Activated CD4-positive, alpha-beta memory T cell treated with anti-CD3 and anti-CD28 coated beads, Interleukin-2, amount 10 ng/mL, durations not matched to agents 7 days and 5 days (primary cell): Measurements from ENCODE around the gene CXCL3. TPM values are rescaled to one million over a fixed set of nuclear protein-coding genes. Genes with fewer than 3 reads are reported as not detected.

Experiments used
- CTCF ChIA-PET: fragments of 350-600 bp; sonication (Branson Sonifier 250); formaldehyde crosslinking; loops from one replicate; lab custom pipeline; 2021; ENCODE audit warnings: antibody characterized with exemption, inconsistent platforms; lab: Charles Lee
- POLR2A ChIA-PET: fragments of 350-600 bp; sonication (Branson Sonifier 250); formaldehyde crosslinking; loops from one replicate; lab custom pipeline; 2021; ENCODE audit warnings: antibody characterized with exemption; lab: Charles Lee
- DNase-seq: peaks from one replicate; pipeline ENCODE4 v3.0.0-alpha.2; 2020
- H3K27ac Mint-ChIP-seq: one replicate; pipeline ENCODE4 v1.8.0; 2021; ENCODE audit warnings: mild to moderate bottlenecking, mixed read lengths
- H3K27me3 Mint-ChIP-seq: one replicate; pipeline ENCODE4 v1.8.0; 2021; ENCODE audit warnings: mixed read lengths
- H3K36me3 Mint-ChIP-seq: one replicate; pipeline ENCODE4 v1.8.0; 2021; ENCODE audit warnings: low read depth, mixed read lengths
- H3K4me1 Mint-ChIP-seq: one replicate; pipeline ENCODE4 v1.8.0; 2021; ENCODE audit warnings: mixed read lengths
- H3K4me3 Mint-ChIP-seq: one replicate; pipeline ENCODE4 v1.8.0; 2021; ENCODE audit warnings: mild to moderate bottlenecking, mixed read lengths
- H3K9me3 Mint-ChIP-seq: one replicate; pipeline ENCODE4 v1.8.0; 2021; ENCODE audit warnings: mixed read lengths
- total RNA-seq, 2 experiments: library from RNA; stranded (reverse); gene quantifications; one replicate each; pipeline ENCODE4 v1.2.3, GENCODE V29; 2021

Gene CXCL3
- total RNA-seq, 2 experiments from 2014 or later: not detected

DNA sequence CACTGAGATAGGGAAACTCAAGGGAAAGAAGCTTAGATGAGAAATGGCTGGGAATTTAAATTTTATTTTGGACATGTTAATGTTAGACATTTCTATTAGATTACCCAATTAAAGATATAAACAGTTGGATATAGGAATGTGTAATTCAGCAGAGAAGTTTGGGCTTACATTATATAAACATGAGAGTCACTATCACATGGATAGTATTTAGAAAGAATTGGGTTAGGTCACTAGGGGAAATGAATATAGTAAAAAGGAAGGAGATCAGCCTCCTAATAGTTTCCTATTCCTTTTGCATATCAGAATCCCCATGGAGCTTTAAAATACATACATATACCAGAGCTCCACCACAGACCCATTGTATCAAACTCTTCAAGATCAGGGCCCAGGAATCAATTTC lies 20.4 kb downstream of the CXCL3 start:
- CTCF ChIA-PET: no interaction called here
- POLR2A ChIA-PET: interaction anchor here (0.6 kb wide), 1 partner anchor 18 kb away, joined by 3 read pairs; no protein-coding TSS in a partner anchor
- Mint-ChIP-seq H3K4me3 (no peak overlapping the region), H3K27ac (no peak overlapping the region), H3K4me1 (peaks cover 23% of the 10 kb centered on the region), H3K36me3 (peaks cover 2% of the 10 kb centered on the region), H3K9me3 (no peaks in the 10 kb centered on the region), H3K27me3 (peaks cover 1% of the 10 kb centered on the region)
- no peak for DNase-seq

DNA sequence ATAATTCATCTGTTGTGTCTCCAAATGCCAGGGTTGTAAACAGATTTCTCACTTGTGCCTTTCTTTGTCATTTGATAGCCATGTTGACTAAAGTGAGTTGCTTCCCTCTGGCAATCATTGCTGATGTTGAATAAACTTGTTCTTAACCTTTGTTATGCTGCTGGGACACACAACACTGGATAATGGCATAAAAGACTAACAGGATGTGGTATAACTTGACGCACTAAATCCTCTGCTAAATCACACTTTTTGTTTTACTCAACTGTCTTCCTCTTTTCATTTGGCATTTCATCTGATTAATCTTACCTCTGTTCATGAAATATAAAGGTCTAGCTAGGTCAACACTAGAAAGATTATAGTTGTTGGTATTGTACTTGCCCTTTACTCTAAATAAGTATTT lies 22.4 kb downstream of the CXCL3 start:
- DNase-seq: no peak
- ChIA-PET POLR2A (no interaction called here), CTCF (no interaction called here)
- peaks cover 23% of the 10 kb centered on the region for H3K4me1 Mint-ChIP-seq
- H3K27ac Mint-ChIP-seq: peak overlapping the region; percentile 17
- peaks cover 1% of the 10 kb centered on the region for H3K27me3 Mint-ChIP-seq
- H3K36me3 Mint-ChIP-seq: peaks cover 2% of the 10 kb centered on the region
- no peaks in the 10 kb centered on the region for H3K9me3 Mint-ChIP-seq
- no peak overlapping the region for H3K4me3 Mint-ChIP-seq

DNA sequence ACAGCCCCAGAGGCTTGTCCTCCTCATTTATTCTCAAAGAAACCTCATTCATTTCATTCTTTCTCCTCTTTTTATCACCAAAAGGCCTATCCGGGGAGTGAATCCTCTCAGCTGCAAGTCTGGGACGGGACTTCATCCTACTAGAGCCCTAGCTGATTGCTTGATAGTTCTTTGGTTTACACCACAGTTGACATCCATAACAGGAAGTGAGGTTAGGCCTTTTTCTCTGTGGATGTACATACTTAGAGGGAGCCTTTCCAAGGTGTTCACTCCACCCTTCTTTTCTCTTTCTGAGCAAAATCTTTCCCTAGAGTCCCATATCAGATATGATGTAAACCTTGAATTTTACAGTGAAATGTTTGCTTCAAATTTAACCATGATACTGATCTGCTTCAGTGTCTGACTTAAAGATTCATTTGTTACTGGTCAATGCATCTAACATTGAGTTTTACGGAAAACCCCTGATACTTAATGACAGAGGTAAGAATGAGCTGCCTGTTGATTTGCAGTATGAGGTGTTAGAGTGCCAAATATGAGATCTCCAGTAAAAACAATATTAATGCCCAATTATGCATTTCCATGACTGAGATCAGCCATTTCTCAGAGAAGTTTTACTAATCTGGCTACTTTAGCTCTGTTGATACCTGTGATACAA lies 23.2 kb downstream of the CXCL3 start:
- no peak overlapping the region for H3K4me3 Mint-ChIP-seq
- CTCF ChIA-PET: no interaction called here
- DNase-seq: no peak
- H3K36me3 Mint-ChIP-seq: peaks cover 2% of the 10 kb centered on the region
- POLR2A ChIA-PET: no interaction called here
- H3K27me3 Mint-ChIP-seq: no peaks in the 10 kb centered on the region
- H3K9me3 Mint-ChIP-seq: no peaks in the 10 kb centered on the region
- H3K4me1 Mint-ChIP-seq: peaks cover 23% of the 10 kb centered on the region
- H3K27ac Mint-ChIP-seq: no peak overlapping the region

DNA sequence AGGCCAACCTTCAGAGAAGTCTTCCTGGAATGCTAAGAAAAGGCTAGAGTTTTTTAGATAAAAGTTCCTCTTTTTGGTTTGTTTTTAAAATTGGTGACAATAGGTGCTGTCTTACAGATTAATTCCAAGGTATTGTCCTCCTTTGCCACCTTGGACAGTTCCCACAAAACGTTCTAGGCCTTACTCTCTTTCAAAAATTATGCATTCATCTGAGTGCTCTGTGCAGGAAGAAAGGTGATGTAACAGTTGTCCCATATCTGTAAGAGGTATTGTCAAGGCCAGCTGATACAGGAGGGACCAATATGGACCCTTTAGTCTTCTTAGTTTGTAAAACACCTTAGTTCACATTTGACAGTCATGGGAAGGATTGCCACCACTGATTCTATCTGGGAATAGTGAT lies 24.2 kb downstream of the CXCL3 start:
- ChIA-PET POLR2A (no interaction called here), CTCF (no interaction called here)
- Mint-ChIP-seq H3K27ac (no peak overlapping the region), H3K27me3 (no peaks in the 10 kb centered on the region), H3K4me1 (peaks cover 23% of the 10 kb centered on the region), H3K36me3 (peaks cover 2% of the 10 kb centered on the region), H3K4me3 (no peak overlapping the region), H3K9me3 (no peaks in the 10 kb centered on the region)
- no peak for DNase-seq

DNA sequence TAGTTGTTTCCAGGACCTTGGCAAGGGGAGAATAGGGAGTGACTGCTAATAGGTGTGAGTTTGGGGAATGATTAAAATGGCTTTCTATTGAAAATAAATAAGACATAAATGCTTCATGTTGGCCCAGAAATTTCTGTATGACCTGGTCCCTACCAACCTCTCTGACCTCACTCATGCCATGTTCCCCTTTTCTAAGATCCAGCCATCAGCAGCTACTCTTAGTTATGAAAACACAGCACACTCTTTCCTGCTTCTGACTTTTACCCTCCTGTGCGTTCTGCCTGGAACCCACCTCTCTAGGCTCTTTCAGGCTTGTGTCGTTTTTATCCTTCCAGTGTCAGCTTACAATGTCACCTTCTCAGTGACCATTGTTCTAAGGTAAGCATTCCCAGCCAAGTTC lies 25.2 kb downstream of the CXCL3 start:
- DNase-seq: no peak
- Mint-ChIP-seq H3K9me3 (no peaks in the 10 kb centered on the region), H3K4me3 (no peak overlapping the region), H3K27ac (no peak overlapping the region), H3K27me3 (no peaks in the 10 kb centered on the region), H3K4me1 (peaks cover 19% of the 10 kb centered on the region), H3K36me3 (peaks cover 2% of the 10 kb centered on the region)
- ChIA-PET POLR2A (no interaction called here), CTCF (interaction anchor here (1.0 kb wide), 1 partner anchor 1711 kb away, joined by 3 read pairs; no protein-coding TSS in a partner anchor)

DNA sequence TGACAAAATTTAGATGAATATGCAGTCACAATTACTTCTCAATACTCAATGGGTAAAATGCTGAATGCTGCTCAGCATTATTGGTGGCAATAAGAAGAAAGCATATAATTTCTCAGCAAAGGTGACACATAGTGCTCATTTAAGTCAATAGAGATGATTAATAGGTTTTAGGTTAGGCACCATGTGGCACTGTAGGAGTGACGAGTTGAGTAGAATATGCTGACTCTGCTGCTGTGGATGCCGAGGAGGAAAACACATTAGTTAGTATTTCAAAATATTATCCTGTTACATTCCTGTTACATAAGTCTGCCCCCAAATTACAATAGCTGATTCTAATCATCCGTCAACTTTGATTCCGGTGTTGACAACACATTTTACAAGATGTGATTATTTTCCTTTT lies 26.4 kb downstream of the CXCL3 start:
- H3K4me1 Mint-ChIP-seq: peaks cover 19% of the 10 kb centered on the region
- H3K27ac Mint-ChIP-seq: no peak overlapping the region
- ChIA-PET CTCF (no interaction called here), POLR2A (no interaction called here)
- H3K36me3 Mint-ChIP-seq: peaks cover 2% of the 10 kb centered on the region
- no peaks in the 10 kb centered on the region for H3K27me3 Mint-ChIP-seq
- H3K9me3 Mint-ChIP-seq: no peaks in the 10 kb centered on the region
- DNase-seq: no peak
- no peak overlapping the region for H3K4me3 Mint-ChIP-seq

DNA sequence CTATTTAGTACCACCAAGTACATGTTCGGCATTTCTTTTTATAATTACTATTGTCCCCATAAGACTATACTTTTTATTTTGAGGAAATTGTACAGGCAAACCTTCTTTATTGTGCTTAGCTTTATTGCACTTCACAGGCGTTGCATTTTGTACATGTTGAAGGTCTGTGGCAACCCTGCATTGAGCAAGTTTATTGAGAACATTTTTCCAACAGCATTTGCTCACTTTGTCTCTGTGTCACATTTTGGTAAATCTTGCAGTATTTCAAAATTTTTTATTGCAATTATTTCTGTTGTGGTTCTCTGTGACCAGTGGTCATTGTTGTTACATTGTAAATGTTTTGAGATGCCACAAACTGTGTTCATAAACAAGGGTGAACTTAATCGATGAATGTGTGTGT lies 29.2 kb downstream of the CXCL3 start:
- no peak for DNase-seq
- ChIA-PET CTCF (no interaction called here), POLR2A (no interaction called here)
- no peaks in the 10 kb centered on the region for H3K27me3 Mint-ChIP-seq
- H3K4me1 Mint-ChIP-seq: no peaks in the 10 kb centered on the region
- H3K4me3 Mint-ChIP-seq: no peak overlapping the region
- H3K9me3 Mint-ChIP-seq: no peaks in the 10 kb centered on the region
- no peak overlapping the region for H3K27ac Mint-ChIP-seq
- no peaks in the 10 kb centered on the region for H3K36me3 Mint-ChIP-seq

DNA sequence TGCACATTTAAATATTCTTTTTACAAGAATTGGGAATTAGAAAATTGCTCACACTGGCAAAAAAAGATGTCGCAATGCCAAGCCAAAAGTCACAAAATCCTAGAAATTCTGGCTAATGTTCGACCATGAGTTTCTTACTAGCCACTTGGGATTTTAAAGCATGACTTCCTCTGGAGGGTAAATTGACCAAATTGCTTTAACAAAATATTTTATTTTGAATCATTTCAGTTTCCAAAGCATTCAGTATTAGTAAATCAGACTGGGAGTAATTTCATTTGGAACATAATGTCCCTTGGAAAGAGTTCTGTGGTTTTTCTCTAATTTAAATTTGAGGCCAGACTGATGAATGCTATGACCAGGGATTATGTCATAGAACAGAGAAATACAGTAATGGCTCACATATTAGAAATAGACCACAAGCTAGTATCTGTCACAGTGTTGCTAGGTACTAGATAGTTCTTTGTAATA lies 32.4 kb downstream of the CXCL3 start:
- no peaks in the 10 kb centered on the region for H3K36me3 Mint-ChIP-seq
- no peak overlapping the region for H3K27ac Mint-ChIP-seq
- no peak for DNase-seq
- no peaks in the 10 kb centered on the region for H3K9me3 Mint-ChIP-seq
- ChIA-PET POLR2A (no interaction called here), CTCF (no interaction called here)
- no peak overlapping the region for H3K4me3 Mint-ChIP-seq
- peaks cover 2% of the 10 kb centered on the region for H3K27me3 Mint-ChIP-seq
- no peaks in the 10 kb centered on the region for H3K4me1 Mint-ChIP-seq

DNA sequence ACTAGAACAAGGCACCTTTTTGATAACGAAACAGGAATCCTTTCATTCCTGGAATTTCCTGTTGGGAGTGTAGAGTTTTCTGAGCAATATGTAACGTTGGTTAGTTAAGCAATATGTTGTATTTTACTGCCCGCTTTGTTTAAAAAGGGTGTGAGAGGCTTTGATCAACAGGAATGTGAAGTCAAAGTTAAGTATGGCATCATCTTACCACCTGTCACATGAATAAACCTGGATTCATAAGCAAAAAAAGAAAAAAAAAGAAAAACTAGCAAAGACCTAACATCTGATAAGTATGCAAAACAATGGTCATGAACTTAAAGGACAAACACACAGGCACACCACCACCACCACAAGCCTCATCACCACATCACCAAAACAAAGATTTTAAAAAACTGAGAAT lies 33.0 kb downstream of the CXCL3 start:
- ChIA-PET POLR2A (no interaction called here), CTCF (no interaction called here)
- Mint-ChIP-seq H3K27me3 (peaks cover 2% of the 10 kb centered on the region), H3K4me3 (no peak overlapping the region), H3K27ac (no peak overlapping the region), H3K36me3 (no peaks in the 10 kb centered on the region), H3K9me3 (no peaks in the 10 kb centered on the region), H3K4me1 (no peaks in the 10 kb centered on the region)
- no peak for DNase-seq

DNA sequence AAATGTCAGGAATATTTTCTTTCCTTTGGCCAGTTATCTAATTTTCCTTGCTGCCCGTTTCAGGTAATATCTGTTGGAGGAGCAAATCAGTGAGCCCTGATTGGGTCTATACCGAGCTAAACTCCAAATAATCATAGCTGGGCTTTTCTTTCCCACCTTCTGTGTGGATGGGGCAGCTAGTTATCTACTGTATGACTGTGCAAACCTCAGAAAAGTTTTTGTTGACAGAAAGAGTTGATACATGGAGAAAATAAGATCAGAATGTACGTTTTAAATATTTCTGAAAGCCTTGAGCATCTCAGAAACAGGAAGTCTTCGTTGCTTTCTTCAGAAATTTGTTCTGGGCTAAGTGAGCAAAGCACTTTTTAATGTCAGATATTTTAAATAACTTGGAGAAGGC lies 33.8 kb downstream of the CXCL3 start:
- Mint-ChIP-seq H3K4me1 (no peaks in the 10 kb centered on the region), H3K36me3 (no peaks in the 10 kb centered on the region), H3K9me3 (no peaks in the 10 kb centered on the region), H3K27ac (no peak overlapping the region), H3K27me3 (peaks cover 2% of the 10 kb centered on the region), H3K4me3 (no peak overlapping the region)
- POLR2A ChIA-PET: no interaction called here
- CTCF ChIA-PET: no interaction called here
- no peak for DNase-seq

DNA sequence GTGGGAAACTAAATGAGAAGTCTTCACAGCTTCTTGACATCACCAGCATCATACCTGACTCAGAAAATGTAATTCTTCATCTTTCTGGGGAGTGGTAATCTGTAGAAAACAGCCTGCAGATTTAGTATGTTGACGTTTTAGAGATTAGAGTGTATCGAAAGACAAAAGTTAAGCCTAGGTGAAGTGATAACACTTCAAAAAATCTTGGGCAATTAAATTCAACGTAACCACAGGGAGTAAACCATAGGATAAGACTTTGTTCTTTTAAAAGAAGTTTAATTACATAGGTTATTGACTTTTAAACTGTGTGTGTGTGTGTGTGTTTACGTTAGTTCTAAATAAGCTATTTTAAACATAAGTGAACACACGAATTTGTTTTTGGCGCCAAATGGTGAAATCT lies 38.2 kb downstream of the CXCL3 start:
- Mint-ChIP-seq H3K4me1 (no peaks in the 10 kb centered on the region), H3K9me3 (no peaks in the 10 kb centered on the region), H3K27me3 (peaks cover 23% of the 10 kb centered on the region), H3K4me3 (no peak overlapping the region), H3K36me3 (no peaks in the 10 kb centered on the region), H3K27ac (no peak overlapping the region)
- POLR2A ChIA-PET: interaction anchor here (0.6 kb wide), 1 partner anchor 18 kb away, joined by 3 read pairs; no protein-coding TSS in a partner anchor
- no peak for DNase-seq
- CTCF ChIA-PET: no interaction called here

DNA sequence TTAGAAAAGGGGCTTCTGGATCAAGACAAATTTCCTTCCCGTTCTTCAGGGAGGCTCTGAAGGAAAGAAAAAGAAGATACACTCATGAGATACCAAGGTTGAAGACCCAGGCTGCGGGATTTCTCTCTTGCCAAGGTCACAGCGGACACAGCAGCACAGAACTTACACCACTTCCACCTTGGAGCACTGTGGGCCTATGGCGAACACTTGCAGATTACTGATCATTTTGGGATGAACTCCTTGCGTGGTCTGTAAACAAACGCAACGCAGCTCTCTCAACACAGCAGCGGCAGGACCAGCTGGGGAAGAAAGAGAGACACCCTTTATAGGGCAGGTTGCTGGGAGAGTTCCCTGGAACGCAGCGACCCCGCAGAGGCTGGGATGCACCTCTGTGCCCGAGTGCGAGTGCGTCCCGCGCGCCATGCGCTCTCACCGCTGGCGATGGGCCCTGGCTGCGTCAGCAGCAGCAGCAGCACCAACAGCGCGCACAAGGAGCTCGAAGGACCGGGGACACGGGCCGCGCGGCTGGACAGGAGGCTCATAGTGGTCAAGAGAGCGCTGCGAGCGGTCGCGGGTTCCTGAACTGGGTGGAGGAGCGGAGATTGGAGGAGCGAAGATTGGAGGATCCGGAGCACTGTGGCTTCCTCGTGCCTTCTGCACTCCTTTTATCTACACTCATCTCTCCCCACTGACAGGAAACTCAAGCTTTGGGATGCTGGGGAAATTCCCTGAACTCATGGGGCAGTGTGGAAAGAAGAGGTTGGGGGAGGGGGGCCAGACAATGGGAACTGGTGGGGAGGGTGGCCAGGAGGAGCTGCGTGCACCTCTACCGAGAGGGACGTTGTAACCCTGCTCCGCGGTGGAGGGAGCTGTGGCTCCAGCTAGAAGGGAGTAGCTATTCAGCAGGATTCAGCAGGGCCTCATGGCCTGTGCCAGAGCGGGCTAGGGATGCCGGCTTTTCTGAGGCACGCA lies 40.2 kb downstream of the CXCL3 start, which contains the start of gene CXCL5:
CXCL5 (minus strand) TSS at position 638 of the 972 bp plus-strand sequence; CDS start at position 542, 96 bp downstream.
- no peak within 1 kb of the TSS for H3K4me3 Mint-ChIP-seq
- no peaks in the 10 kb centered on the region for H3K4me1 Mint-ChIP-seq
- H3K36me3 Mint-ChIP-seq: no peaks in the 10 kb centered on the region
- H3K9me3 Mint-ChIP-seq: no peaks in the 10 kb centered on the region
- ChIA-PET POLR2A (no interaction called here), CTCF (no interaction called here)
- H3K27me3 Mint-ChIP-seq: peaks cover 24% of the 10 kb centered on the region
- H3K27ac Mint-ChIP-seq: no peak within 1 kb of the TSS
- no peak for DNase-seq

DNA sequence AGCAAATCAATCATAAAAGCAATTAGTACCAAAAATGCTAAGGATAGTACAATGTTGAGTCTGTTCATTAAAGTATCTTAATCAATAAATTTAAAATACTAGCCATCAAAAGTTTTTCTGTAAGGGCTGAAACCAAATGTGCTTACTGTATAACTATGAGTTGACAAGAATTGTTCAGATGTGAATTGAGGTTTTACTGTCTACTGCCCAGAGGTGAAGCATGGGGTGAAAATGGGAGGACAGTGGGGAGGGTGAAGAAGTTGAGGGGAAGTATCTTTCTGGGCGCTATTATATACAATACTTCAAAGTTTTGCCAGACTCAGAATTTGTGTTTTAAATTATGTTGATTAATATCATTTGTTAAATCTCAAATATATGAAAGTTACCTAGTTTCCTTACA lies 46.4 kb downstream of the CXCL3 start:
- Mint-ChIP-seq H3K27me3 (peaks cover 2% of the 10 kb centered on the region), H3K4me3 (no peak overlapping the region), H3K36me3 (no peaks in the 10 kb centered on the region), H3K4me1 (no peaks in the 10 kb centered on the region), H3K27ac (no peak overlapping the region), H3K9me3 (no peaks in the 10 kb centered on the region)
- no peak for DNase-seq
- CTCF ChIA-PET: no interaction called here
- POLR2A ChIA-PET: no interaction called here
